GM12864 (cell line): ENCODE measurements around the gene TMEM256.

Experiments
- DNase-seq: peaks from one replicate; pipeline ENCODE4 v3.0.0-alpha.2; 2011; ENCODE audit warnings: low read depth
- H3K4me3 ChIP-seq: 2 replicates; pipeline ENCODE4 v1.5.1; 2011; ENCODE audit warnings: mild to moderate bottlenecking, low read depth, low read length, control low read depth
- TF ChIP-seq, protein P1 (sequence below): IDR thresholded peaks from 2 replicates; pipeline ENCODE4 v1.5.1; 2011; ENCODE audit warnings: low read depth, mild to moderate bottlenecking, moderate library complexity, low read length, control low read depth, inconsistent platforms; ENCODE audit errors: missing control alignments

Gene TMEM256

DNA sequence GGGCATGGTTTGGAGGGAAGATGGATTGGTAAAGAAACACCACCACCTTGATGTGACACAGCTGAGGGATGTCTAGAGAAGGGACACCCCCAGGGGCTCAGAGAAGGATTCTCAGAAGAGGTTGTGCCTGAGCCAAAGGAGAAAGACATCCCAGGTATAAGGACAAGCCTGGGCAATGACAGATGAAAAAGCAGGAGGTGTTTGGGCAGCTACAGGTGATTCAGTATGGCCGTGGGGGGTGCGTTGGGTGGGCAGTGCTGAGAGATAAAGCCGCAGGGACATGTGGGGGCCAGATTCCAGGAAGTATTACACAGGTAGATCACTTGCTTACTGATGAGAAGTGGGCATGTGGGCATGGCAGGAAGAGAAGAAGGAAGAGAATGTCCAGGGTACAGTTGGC lies 42.0 kb downstream of the TMEM256 start:
- DNase-seq = no peak
- TF ChIP-seq, protein P1, sequence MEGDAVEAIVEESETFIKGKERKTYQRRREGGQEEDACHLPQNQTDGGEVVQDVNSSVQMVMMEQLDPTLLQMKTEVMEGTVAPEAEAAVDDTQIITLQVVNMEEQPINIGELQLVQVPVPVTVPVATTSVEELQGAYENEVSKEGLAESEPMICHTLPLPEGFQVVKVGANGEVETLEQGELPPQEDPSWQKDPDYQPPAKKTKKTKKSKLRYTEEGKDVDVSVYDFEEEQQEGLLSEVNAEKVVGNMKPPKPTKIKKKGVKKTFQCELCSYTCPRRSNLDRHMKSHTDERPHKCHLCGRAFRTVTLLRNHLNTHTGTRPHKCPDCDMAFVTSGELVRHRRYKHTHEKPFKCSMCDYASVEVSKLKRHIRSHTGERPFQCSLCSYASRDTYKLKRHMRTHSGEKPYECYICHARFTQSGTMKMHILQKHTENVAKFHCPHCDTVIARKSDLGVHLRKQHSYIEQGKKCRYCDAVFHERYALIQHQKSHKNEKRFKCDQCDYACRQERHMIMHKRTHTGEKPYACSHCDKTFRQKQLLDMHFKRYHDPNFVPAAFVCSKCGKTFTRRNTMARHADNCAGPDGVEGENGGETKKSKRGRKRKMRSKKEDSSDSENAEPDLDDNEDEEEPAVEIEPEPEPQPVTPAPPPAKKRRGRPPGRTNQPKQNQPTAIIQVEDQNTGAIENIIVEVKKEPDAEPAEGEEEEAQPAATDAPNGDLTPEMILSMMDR = no peak
- no peak overlapping the region for H3K4me3 ChIP-seq

DNA sequence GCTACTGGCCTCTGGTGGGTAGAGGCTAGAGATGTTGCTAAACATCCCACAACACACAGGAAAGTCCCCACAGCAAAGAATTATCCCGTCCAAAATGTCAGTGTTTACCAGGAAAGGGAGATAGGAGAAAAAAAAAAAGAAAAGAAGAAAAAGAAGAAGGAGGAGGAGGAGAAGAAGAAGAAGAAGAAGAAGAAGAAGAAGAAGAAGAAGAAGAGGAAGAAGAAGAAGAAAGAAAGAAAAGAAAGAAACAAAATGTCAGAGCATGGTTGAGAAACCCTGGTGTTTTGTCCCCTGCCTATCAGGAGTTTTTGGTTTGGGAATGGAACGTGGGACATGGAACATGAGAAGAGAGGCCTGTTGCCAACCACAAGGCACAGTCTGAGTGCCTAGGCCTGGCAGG lies 46.5 kb downstream of the TMEM256 start:
- no peak overlapping the region for H3K4me3 ChIP-seq
- no peak for DNase-seq
- TF ChIP-seq, protein P1 = no peak

DNA sequence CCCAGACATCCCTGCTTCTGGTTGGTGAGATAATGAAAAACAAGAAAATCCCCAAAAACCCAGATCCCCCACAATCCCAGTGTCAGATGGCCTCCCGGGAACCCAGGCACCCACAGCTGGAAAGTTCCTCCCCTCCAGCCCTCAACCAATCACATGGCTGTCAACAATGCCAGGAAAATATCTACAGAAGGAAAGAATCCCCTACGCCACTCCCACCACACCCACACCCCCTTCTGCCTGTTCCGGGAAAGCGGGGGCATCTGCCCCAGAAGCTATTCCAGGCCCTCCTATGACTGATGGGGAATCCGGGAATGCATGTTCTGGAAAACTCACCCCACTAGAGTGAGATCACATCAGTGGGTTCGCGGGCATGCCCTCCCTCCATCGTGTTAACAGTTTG lies 47.1 kb downstream of the TMEM256 start:
- TF ChIP-seq, protein P1 = no peak
- no peak for DNase-seq
- no peak overlapping the region for H3K4me3 ChIP-seq

DNA sequence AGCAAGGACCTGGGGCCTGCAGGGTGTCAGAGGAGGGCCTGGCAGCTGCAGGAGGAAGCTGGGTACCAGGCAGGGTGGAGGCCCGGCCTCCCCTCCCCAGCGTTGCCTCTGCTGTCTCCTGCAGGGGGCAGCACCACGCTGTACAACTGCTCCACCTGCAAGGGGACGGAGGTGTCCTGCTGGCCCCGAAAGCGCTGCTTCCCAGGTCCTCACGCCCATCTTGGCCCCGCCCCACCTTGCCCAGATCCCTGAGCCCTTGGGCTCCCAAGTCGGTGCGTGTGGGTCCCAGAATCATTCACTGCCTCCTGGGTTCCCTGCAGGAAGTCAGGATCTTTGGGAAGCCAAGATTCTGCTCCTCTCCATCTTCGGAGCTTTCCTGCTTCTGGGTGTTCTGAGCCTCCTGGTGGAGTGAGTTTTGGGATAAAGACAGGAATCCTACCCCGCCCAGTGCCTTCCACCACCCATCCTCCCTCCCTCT lies 47.8 kb downstream of the TMEM256 start:
- peak; percentile 47 for DNase-seq
- TF ChIP-seq, protein P1 = peak; percentile 95
- H3K4me3 ChIP-seq = no peak overlapping the region

DNA sequence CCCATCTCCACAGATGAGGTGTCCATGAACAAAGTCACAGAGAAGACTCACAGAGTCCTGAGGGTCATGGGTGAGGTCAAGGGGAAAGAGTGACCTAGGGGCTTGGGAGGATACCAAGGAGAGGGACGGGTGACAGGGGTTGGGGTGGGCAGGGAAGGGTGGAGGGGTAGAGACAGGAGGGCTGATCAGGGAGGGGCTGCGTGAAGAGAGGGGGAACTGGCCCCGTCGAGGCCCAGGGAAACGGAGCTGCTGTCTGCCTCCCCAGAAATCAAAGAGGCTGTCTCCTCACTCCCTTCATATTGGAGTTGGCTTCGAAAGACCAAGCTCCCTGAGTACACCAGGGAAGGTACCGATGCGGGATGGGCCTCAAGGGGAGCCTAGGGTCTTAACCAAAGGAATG lies 48.3 kb downstream of the TMEM256 start:
- DNase-seq = no peak
- TF ChIP-seq, protein P1 = no peak
- H3K4me3 ChIP-seq = no peak overlapping the region

DNA sequence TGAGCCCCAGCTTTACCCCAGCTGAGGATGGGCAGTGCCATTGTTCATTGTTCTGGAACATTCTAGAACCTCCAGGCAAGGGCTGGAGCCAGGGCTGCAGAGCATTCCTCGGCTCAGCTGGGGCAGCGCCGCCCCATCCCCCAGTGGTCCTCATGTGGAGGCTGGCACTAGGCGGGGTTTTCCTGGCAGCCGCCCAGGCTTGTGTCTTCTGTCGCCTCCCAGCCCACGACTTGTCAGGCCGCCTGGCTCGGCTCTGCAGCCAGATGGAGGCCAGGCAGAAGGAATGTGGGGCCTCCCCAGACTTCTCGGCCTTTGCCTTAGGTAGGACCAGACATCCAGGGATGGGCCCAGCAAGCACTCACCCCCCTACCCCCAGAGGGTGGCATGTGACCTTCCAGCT lies 48.8 kb downstream of the TMEM256 start, which contains the start of gene TMEM95:
Gene TMEM95, plus strand, starts transcription at position 104 of the 400 bp plus-strand sequence. Its CDS starts 49 bp downstream, at position 153.
- no peak within 1 kb of the TSS for H3K4me3 ChIP-seq
- DNase-seq = no peak
- TF ChIP-seq, protein P1 = no peak

DNA sequence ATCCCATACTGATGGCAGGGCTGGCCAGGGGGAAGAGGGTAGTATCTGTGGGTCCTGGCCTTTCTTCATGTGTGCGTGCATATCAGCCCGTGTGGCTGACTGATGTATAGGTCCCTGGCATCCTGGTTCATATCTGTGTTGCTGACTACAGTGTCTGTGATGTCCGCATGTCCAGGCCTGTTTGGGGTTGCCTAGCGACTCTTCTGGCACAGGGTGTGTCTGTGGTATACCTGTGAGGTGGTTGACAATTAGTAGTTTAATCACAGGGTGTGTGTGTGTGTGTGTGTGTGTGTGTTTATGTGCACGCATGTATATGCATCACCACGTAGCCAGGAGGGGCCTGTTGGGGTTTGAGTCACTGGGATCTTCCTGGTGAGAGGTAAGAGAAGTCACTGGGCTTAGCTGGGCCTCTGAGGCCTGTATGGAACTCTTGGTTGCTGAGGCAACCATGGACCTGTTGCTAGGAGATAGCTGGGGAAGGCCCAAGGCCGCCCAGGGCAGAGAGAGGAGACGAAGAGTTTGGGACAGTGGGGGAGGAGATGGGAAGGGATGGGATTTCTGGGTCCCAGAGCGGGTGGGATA lies 49.5 kb downstream of the TMEM256 start:
- TF ChIP-seq, protein P1 = no peak
- no peak overlapping the region for H3K4me3 ChIP-seq
- no peak for DNase-seq
